PC-9 (cell line): ENCODE data around the gene ZFP36L1.

Source experiments
- EZH2 ChIP-seq: fragments of 200-600 bp; sonication (generic); IDR thresholded peaks from 2 replicates; pipeline ENCODE4 v1.8.0; 2017; ENCODE audit warnings: antibody characterized with exemption, low read depth
- TF ChIP-seq, protein P1 (sequence below): fragments of 200-600 bp; sonication (generic); conservative IDR thresholded peaks from 2 replicates; pipeline ENCODE4 v1.6.1; 2017; ENCODE audit warnings: mixed run types, antibody characterized with exemption, mild to moderate bottlenecking, moderate library complexity

DNA sequence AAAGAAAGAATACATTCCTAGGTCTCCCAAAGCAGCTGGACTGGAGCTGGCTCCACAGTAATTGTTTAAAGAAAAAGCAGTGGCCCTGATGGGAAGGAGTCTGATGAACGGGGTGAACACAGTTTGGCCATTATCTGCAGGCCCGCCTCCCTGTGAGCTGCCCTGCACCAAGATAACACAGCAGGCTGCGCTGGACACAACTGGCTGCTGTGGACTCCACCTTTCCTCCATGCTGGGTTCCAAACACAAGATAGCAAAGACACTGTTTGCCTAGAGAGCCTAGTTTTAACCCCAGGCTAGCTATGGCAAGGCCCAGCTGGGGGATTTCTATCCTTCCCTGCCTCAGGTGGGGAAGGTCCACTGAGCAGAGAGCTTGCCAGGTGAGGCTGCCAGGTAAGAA lies 34.6 kb downstream of the ZFP36L1 start:
- TF ChIP-seq, protein P1, sequence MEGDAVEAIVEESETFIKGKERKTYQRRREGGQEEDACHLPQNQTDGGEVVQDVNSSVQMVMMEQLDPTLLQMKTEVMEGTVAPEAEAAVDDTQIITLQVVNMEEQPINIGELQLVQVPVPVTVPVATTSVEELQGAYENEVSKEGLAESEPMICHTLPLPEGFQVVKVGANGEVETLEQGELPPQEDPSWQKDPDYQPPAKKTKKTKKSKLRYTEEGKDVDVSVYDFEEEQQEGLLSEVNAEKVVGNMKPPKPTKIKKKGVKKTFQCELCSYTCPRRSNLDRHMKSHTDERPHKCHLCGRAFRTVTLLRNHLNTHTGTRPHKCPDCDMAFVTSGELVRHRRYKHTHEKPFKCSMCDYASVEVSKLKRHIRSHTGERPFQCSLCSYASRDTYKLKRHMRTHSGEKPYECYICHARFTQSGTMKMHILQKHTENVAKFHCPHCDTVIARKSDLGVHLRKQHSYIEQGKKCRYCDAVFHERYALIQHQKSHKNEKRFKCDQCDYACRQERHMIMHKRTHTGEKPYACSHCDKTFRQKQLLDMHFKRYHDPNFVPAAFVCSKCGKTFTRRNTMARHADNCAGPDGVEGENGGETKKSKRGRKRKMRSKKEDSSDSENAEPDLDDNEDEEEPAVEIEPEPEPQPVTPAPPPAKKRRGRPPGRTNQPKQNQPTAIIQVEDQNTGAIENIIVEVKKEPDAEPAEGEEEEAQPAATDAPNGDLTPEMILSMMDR = no peak
- no peak for TF ChIP-seq EZH2
